ENCODE results near the gene PHF21A. TPM values are rescaled to one million over a fixed set of nuclear protein-coding genes. Genes with fewer than 3 reads are reported as not detected.

The PHF21A gene
- total and polyA plus RNA-seq, 12 donors = 9.6 to 48.0 (median 35.9) TPM

DNA sequence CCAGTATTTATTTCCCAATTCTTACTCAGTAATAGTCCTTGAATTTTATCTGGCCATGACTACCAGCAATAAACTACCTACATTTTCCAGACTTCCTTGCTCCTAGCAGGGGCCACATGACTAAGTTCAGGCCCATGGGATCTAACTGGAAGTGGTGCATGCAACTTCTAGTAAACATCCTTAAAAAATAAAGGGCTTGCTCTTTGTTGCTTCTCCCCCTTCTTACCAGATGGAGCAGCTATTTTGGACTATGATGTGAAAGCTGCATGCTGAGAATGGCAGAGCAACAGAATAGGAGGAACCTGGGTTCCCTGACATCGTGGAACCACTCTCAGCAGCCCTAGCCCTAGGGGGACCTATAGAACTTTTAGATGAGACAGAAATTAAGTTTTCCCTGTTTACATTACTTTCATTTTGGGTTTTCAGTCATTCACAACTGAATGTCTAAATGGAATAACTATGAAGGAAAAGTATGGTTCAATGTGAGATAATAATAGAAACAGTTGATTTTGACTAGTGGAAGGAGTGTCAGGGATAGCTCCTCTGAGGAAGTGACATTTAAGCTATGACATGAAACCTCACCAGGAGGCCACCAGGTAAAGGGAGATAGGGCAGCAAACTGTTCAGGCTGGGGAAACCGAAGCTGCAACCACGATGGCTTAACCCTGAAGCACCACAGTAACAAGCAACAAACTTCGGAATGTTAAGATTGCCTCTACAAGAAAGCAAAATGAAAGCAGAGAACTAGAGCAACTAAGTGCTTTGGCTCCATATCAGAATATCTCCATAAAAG, 48.9 kb downstream of the PHF21A start:
- intact Hi-C loops (cut with DNase I) = no loop called here
- TF ChIP-seq, protein P1, sequence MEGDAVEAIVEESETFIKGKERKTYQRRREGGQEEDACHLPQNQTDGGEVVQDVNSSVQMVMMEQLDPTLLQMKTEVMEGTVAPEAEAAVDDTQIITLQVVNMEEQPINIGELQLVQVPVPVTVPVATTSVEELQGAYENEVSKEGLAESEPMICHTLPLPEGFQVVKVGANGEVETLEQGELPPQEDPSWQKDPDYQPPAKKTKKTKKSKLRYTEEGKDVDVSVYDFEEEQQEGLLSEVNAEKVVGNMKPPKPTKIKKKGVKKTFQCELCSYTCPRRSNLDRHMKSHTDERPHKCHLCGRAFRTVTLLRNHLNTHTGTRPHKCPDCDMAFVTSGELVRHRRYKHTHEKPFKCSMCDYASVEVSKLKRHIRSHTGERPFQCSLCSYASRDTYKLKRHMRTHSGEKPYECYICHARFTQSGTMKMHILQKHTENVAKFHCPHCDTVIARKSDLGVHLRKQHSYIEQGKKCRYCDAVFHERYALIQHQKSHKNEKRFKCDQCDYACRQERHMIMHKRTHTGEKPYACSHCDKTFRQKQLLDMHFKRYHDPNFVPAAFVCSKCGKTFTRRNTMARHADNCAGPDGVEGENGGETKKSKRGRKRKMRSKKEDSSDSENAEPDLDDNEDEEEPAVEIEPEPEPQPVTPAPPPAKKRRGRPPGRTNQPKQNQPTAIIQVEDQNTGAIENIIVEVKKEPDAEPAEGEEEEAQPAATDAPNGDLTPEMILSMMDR (IDR thresholded peaks at IDR 0.05) = no peak
- ATAC-seq = peak; percentile 44 to 87 (median 73)
- peaks cover 3 to 43% (median 15%) of the 10 kb centered on the region in 9 donors for H3K4me1 ChIP-seq
- DNase-seq = peak in 1 of 2 donors; percentile 10
- H3K9me3 ChIP-seq = no peaks in the 10 kb centered on the region
- 45 to 74% methylated on average over 4 of the region's 4 CpGs for WGBS, 2 donors
- no peak overlapping the region for H3K4me3 ChIP-seq
- H3K27ac ChIP-seq = peak overlapping the region in 7 of 10 donors; percentile 15 to 66 (median 47)
- H3K36me3 ChIP-seq = peaks cover 0 to 61% (median 6%) of the 10 kb centered on the region in 9 donors
- no peaks in the 10 kb centered on the region for H3K27me3 ChIP-seq

DNA sequence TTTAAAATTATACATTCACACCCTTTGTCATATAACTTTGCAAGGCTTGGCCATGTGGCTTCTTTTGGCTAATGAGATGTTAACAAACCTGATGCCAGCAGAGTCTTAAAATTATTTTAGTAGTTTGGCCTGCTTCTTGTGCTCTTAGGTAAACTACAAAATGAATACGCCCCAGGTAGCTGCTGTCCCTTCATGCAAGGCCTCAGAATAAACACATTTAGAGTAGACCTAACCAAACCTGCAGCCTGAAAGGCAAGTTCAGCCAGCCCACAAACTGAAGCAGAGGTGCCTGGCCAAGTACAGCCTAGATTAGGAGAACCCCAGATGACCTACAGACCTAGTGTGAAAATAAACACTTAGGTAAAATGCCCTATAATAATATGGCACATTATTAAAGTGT, 50.2 kb downstream of the PHF21A start:
- H3K36me3 ChIP-seq = peaks cover 0 to 61% (median 0%) of the 10 kb centered on the region in 9 donors
- no peaks in the 10 kb centered on the region for H3K9me3 ChIP-seq
- DNase-seq (no peak), ATAC-seq (no peak)
- TF ChIP-seq, protein P1 (IDR thresholded peaks at IDR 0.05) = no peak
- H3K4me1 ChIP-seq = peaks cover 3 to 37% (median 15%) of the 10 kb centered on the region in 9 donors
- peak overlapping the region in 1 of 10 donors; percentile 8 for H3K27ac ChIP-seq
- 90 to 92% methylated on average over 1 of the region's 1 CpG for WGBS, 2 donors
- no peak overlapping the region for H3K4me3 ChIP-seq
- intact Hi-C loops (cut with DNase I) = no loop called here
- no peaks in the 10 kb centered on the region for H3K27me3 ChIP-seq

DNA sequence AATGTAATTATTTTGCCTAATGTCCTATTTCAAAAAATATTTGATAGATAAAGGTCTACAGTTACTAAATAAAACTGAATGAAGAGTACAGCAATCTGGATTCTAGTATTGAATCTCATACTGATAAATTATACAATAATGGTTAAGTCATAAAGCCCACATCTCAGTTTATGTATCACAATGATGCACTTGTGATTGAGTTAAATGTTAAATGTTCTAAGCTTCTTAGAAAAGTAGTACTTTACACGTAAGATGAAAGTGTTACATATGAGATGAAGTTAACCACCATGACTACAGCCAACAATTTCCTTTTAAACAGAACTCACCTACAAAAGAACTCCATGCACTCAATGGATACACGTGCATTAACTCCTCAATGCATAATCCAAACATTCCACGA, 51.7 kb downstream of the PHF21A start:
- TF ChIP-seq, protein P1 (IDR thresholded peaks at IDR 0.05) = no peak
- intact Hi-C loops (cut with DNase I) = no loop called here
- DNase-seq (no peak), ATAC-seq (no peak)
- no peak overlapping the region for H3K27ac ChIP-seq
- H3K36me3 ChIP-seq = peaks cover 0 to 62% (median 0%) of the 10 kb centered on the region in 9 donors
- H3K9me3 ChIP-seq = no peaks in the 10 kb centered on the region
- H3K4me1 ChIP-seq = peaks cover 3 to 32% (median 15%) of the 10 kb centered on the region in 9 donors
- H3K4me3 ChIP-seq = no peak overlapping the region
- no peaks in the 10 kb centered on the region for H3K27me3 ChIP-seq
- WGBS, 2 donors = 96 to 98% methylated on average over 3 of the region's 3 CpGs

DNA sequence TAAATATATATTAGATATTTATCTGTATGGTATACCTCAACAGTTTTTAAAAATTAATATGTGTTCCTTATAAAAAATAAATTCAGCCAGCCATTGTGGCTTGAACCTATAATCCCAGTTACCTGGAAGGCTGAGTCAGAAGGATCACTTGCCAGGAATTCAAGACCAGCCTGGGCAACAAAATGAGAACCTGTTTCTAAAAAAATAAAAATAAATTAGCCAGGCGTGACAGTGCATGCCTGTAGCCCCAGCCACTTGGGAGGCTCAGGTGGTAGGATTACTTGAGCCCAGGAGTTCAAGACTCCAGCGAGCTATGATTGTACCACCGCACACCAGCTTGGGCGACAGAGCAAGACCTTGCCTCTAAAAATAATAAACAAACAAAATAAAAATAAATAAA, 54.9 kb downstream of the PHF21A start:
- H3K9me3 ChIP-seq = no peaks in the 10 kb centered on the region
- ATAC-seq (no peak), DNase-seq (no peak)
- H3K27me3 ChIP-seq = no peaks in the 10 kb centered on the region
- no peak overlapping the region for H3K27ac ChIP-seq
- peaks cover 0 to 63% (median 0%) of the 10 kb centered on the region in 9 donors for H3K36me3 ChIP-seq
- TF ChIP-seq, protein P1 (IDR thresholded peaks at IDR 0.05) = no peak
- intact Hi-C loops (cut with DNase I) = no loop called here
- no peak overlapping the region for H3K4me3 ChIP-seq
- 96% methylated on average over 4 of the region's 4 CpGs for WGBS, 2 donors
- H3K4me1 ChIP-seq = peaks cover 0 to 15% (median 4%) of the 10 kb centered on the region in 9 donors

Measured in heart right ventricle (tissue), 16 donors.